ENCODE results near the gene ETNK2. TPM values are rescaled to one million over a fixed set of nuclear protein-coding genes. Genes with fewer than 3 reads are reported as not detected.

The ETNK2 gene
- total and polyA plus RNA-seq, 2 of the 13 experiments (the other 11 are each of a cell fraction or from before 2014, with no cell fraction given) = 15.5 to 42.8 TPM

- no peak for TF ChIP-seq ARID3A (IDR thresholded peaks at IDR 0.05; ENCODE audit: low read depth, low read length)
- peak; percentile 52; the same call in 1 of the 2 replicates for TF ChIP-seq ZFY (CRISPR knock-in tag; IDR thresholded peaks at IDR 0.05)
- no peak for TF ChIP-seq NR3C1 (CRISPR knock-in tag; IDR thresholded peaks at IDR 0.05)
- TF ChIP-seq ZNF503 (CRISPR knock-in tag; IDR thresholded peaks at IDR 0.05) = no peak
- no peak for TF ChIP-seq ZNF326 (CRISPR knock-in tag; IDR thresholded peaks at IDR 0.05; ENCODE audit: borderline replicate concordance)
- TF ChIP-seq RARA (CRISPR knock-in tag; IDR thresholded peaks at IDR 0.05) = peak; percentile 37
- no peak for TF ChIP-seq SIN3B (IDR thresholded peaks at IDR 0.05; ENCODE audit: low read length)
- TF ChIP-seq ZNF136 (CRISPR knock-in tag; IDR thresholded peaks at IDR 0.05; ENCODE audit: low read depth) = no peak
- TF ChIP-seq MEF2D (CRISPR knock-in tag; IDR thresholded peaks at IDR 0.05) = no peak
- TF ChIP-seq ZFP62 (CRISPR knock-in tag; IDR thresholded peaks at IDR 0.05) = no peak
- TF ChIP-seq NFE2L1 (CRISPR knock-in tag; IDR thresholded peaks at IDR 0.05; ENCODE audit: borderline replicate concordance) = no peak
- no peak for TF ChIP-seq ZNF205 (CRISPR knock-in tag; IDR thresholded peaks at IDR 0.05)
- TF ChIP-seq KAT8 (CRISPR knock-in tag; IDR thresholded peaks at IDR 0.05) = peak; percentile 73; the same call in 1 of the 2 replicates
- no peak for TF ChIP-seq SNAI1 (CRISPR knock-in tag; IDR thresholded peaks at IDR 0.05; ENCODE audit: borderline replicate concordance)
- no peak for TF ChIP-seq ZNF251 (CRISPR knock-in tag; IDR thresholded peaks at IDR 0.05)
- peak; percentile 65 for TF ChIP-seq HDAC2 (CRISPR knock-in tag; IDR thresholded peaks at IDR 0.05)
- no peak for TF ChIP-seq TERF1 (CRISPR knock-in tag; IDR thresholded peaks at IDR 0.05)
- no peak for TF ChIP-seq SRF (IDR thresholded peaks at IDR 0.05; ENCODE audit: low read depth, low read length)
- TF ChIP-seq MEIS2 (CRISPR knock-in tag; IDR thresholded peaks at IDR 0.05) = peak; percentile 77; the same call in 1 of the 2 replicates
- no peak for TF ChIP-seq PLSCR1 (CRISPR knock-in tag; IDR thresholded peaks at IDR 0.05; ENCODE audit: borderline replicate concordance)
- TF ChIP-seq ZNF775 (CRISPR knock-in tag; IDR thresholded peaks at IDR 0.05; ENCODE audit: borderline replicate concordance) = no peak
- TF ChIP-seq THAP8 (CRISPR knock-in tag; IDR thresholded peaks at IDR 0.05; ENCODE audit: borderline replicate concordance) = no peak
- no peak for TF ChIP-seq ZNF276 (CRISPR knock-in tag; IDR thresholded peaks at IDR 0.05; ENCODE audit: low read depth)
- TF ChIP-seq MED1 (CRISPR knock-in tag; IDR thresholded peaks at IDR 0.05) = peak; percentile 79
Measured at GRCh38 chr1:204093421-204093717, 58.5 kb downstream of the ETNK2 start (continued).
